ENCODE results near the gene ADAMTSL1.

DNA sequence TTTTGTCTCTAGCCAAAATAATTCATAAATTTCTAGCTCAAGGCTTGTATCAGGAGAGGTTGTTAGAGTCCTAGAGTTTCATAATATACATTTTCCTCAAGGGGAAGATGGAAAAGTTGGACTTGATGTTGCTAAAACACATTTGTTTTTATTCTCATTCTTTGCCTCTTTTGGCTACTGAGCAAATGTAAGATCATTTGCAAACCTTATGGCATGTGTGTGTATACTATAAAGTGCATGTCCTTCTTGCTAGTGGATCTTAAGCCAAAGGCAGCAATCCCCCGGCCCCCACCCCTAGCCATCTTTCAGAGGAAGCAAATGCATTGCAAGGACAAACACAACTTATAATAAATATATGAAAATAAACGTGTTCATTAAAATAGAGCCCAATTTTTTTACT lies 43.0 kb downstream of the ADAMTSL1 start:
- TF ChIP-seq, protein P1, sequence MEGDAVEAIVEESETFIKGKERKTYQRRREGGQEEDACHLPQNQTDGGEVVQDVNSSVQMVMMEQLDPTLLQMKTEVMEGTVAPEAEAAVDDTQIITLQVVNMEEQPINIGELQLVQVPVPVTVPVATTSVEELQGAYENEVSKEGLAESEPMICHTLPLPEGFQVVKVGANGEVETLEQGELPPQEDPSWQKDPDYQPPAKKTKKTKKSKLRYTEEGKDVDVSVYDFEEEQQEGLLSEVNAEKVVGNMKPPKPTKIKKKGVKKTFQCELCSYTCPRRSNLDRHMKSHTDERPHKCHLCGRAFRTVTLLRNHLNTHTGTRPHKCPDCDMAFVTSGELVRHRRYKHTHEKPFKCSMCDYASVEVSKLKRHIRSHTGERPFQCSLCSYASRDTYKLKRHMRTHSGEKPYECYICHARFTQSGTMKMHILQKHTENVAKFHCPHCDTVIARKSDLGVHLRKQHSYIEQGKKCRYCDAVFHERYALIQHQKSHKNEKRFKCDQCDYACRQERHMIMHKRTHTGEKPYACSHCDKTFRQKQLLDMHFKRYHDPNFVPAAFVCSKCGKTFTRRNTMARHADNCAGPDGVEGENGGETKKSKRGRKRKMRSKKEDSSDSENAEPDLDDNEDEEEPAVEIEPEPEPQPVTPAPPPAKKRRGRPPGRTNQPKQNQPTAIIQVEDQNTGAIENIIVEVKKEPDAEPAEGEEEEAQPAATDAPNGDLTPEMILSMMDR (IDR thresholded peaks at IDR 0.05), result no peak
- TF ChIP-seq EP300 (IDR thresholded peaks at IDR 0.05), result no peak

Measured in stomach (tissue), 4 donors.